Gastroesophageal sphincter (tissue), 3 donors: Measurements from ENCODE around the gene SBNO1.

Source experiments
- CTCF ChIP-seq, 4 experiments: fragments of 200-600 bp in 2 of 4; fragments of 450-650 bp in 2 of 4; sonication (generic) in 1 of 4; IDR thresholded peaks; one replicate each; pipeline ENCODE4 v1.5.1; 2017 to 2019; ENCODE audit warnings: antibody characterized with exemption in 4 of 4, mild to moderate bottlenecking in 2 of 4, moderate library complexity in 2 of 4
- EP300 ChIP-seq: sonication (generic); formaldehyde crosslinking; IDR thresholded peaks from one replicate; pipeline ENCODE4 v1.6.1; 2017; ENCODE audit warnings: antibody characterized with exemption, mild to moderate bottlenecking
- POLR2A ChIP-seq, 2 donors: fragments of 450-650 bp; IDR thresholded peaks; one replicate each; pipeline ENCODE4 v1.6.1; 2017; ENCODE audit warnings: antibody characterized with exemption in 2 of 2, mild to moderate bottlenecking in 2 of 2, moderate library complexity in 1 of 2
- POLR2AphosphoS5 ChIP-seq: sonication (generic); formaldehyde crosslinking; IDR thresholded peaks from one replicate; pipeline ENCODE4 v1.6.1; 2017; ENCODE audit warnings: antibody characterized with exemption

- TF ChIP-seq CTCF (IDR thresholded peaks at IDR 0.05) (no peak), POLR2AphosphoS5 (no peak), POLR2A (IDR thresholded peaks at IDR 0.05) (no peak), EP300 (no peak)
These were observed 119.0 kb downstream of the SBNO1 start for GRCh38 chr12:123245678-123246077.
